Prostate gland (tissue), 2 donors: ENCODE results near the gene TMCC1.

Experiments used
- POLR2A ChIP-seq: fragments of 450-650 bp; IDR thresholded peaks from one replicate; pipeline ENCODE4 v1.6.1; 2016; ENCODE audit warnings: antibody characterized with exemption, mild to moderate bottlenecking
- POLR2AphosphoS5 ChIP-seq: sonication (generic); formaldehyde crosslinking; IDR thresholded peaks from one replicate; pipeline ENCODE4 v1.6.1; 2017; ENCODE audit warnings: antibody characterized with exemption
- TF ChIP-seq, protein P1 (sequence below), 4 experiments: fragments of 200-600 bp in 2 of 4; fragments of 450-650 bp in 2 of 4; sonication (generic) in 2 of 4; IDR thresholded peaks; 1 replicate in 3 of 4; 2 replicates in 1 of 4; pipeline ENCODE4 v1.5.1; 2016 to 2019; ENCODE audit warnings: antibody characterized with exemption in 4 of 4, mild to moderate bottlenecking in 2 of 4, moderate library complexity in 2 of 4

- TF ChIP-seq, protein P1, sequence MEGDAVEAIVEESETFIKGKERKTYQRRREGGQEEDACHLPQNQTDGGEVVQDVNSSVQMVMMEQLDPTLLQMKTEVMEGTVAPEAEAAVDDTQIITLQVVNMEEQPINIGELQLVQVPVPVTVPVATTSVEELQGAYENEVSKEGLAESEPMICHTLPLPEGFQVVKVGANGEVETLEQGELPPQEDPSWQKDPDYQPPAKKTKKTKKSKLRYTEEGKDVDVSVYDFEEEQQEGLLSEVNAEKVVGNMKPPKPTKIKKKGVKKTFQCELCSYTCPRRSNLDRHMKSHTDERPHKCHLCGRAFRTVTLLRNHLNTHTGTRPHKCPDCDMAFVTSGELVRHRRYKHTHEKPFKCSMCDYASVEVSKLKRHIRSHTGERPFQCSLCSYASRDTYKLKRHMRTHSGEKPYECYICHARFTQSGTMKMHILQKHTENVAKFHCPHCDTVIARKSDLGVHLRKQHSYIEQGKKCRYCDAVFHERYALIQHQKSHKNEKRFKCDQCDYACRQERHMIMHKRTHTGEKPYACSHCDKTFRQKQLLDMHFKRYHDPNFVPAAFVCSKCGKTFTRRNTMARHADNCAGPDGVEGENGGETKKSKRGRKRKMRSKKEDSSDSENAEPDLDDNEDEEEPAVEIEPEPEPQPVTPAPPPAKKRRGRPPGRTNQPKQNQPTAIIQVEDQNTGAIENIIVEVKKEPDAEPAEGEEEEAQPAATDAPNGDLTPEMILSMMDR (IDR thresholded peaks at IDR 0.05) = no peak
- TF ChIP-seq POLR2AphosphoS5 (no peak), POLR2A (no peak)
Observed at GRCh38 chr3:129812589-129812988, 80.9 kb downstream of the TMCC1 start.
